Measurements from ENCODE around the gene AGRP.

GRCh38 chr16:67464565-67464964 is 18.8 kb downstream of the AGRP start:
- TF ChIP-seq POLR2A (IDR thresholded peaks at IDR 0.05): no peak
- TF ChIP-seq, protein P1, sequence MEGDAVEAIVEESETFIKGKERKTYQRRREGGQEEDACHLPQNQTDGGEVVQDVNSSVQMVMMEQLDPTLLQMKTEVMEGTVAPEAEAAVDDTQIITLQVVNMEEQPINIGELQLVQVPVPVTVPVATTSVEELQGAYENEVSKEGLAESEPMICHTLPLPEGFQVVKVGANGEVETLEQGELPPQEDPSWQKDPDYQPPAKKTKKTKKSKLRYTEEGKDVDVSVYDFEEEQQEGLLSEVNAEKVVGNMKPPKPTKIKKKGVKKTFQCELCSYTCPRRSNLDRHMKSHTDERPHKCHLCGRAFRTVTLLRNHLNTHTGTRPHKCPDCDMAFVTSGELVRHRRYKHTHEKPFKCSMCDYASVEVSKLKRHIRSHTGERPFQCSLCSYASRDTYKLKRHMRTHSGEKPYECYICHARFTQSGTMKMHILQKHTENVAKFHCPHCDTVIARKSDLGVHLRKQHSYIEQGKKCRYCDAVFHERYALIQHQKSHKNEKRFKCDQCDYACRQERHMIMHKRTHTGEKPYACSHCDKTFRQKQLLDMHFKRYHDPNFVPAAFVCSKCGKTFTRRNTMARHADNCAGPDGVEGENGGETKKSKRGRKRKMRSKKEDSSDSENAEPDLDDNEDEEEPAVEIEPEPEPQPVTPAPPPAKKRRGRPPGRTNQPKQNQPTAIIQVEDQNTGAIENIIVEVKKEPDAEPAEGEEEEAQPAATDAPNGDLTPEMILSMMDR (IDR thresholded peaks at IDR 0.05): no peak
- no peak for TF ChIP-seq POLR2AphosphoS5 (IDR thresholded peaks at IDR 0.05; ENCODE audit: insufficient read depth in 1 of 2, low read depth in 1 of 2)

Measured in vagina (tissue), 2 donors.